K562 (cell line): ENCODE data around the gene MAGEB4. TPM values are rescaled to one million over a fixed set of nuclear protein-coding genes. Genes with fewer than 3 reads are reported as not detected.

Experiments used
- CREB3 ChIP-seq: fragments of 450-650 bp; conservative IDR thresholded peaks from 2 replicates; pipeline ENCODE4 v1.6.1; 2016; ENCODE audit warnings: missing genetic modification characterization, low read depth, mild to moderate bottlenecking, missing compliant biosample characterization, moderate library complexity
- CREBBP ChIP-seq: IDR thresholded peaks from one replicate; pipeline ENCODE4 v1.6.1; 2012; ENCODE audit warnings: low read depth, mild to moderate bottlenecking, control low read depth, inconsistent platforms, low read length
- HDAC2 ChIP-seq: fragments of 450-650 bp; IDR thresholded peaks from 2 replicates; pipeline ENCODE4 v1.6.1; 2016; ENCODE audit warnings: mild to moderate bottlenecking
- HDAC3 ChIP-seq: fragments of 450-650 bp; IDR thresholded peaks from 2 replicates; pipeline ENCODE4 v1.6.1; 2018; ENCODE audit warnings: borderline replicate concordance, mild to moderate bottlenecking, moderate library complexity; ENCODE audit not compliant: partially characterized antibody
- HDAC6 ChIP-seq: IDR thresholded peaks from 2 replicates; pipeline ENCODE4 v1.6.1; 2012; ENCODE audit warnings: low read depth, mild to moderate bottlenecking, control low read depth, inconsistent platforms, low read length, moderate library complexity
- HMBOX1 ChIP-seq: sonication (generic); IDR thresholded peaks from 2 replicates; pipeline ENCODE4 v1.6.1; 2016
- MTA1 ChIP-seq: fragments of 450-650 bp; IDR thresholded peaks from 2 replicates; pipeline ENCODE4 v1.6.1; 2017; ENCODE audit warnings: borderline replicate concordance
- NR2C1 ChIP-seq, 2 experiments: fragments of 450-650 bp; IDR thresholded peaks; 2 replicates each; pipeline ENCODE4 v1.6.1; 2017; ENCODE audit warnings: mild to moderate bottlenecking in 2 of 2, antibody characterized with exemption in 1 of 2, inconsistent platforms in 1 of 2, missing compliant biosample characterization in 1 of 2, missing genetic modification characterization in 1 of 2
- RBFOX2 ChIP-seq: fragments of 200-400 bp; formaldehyde crosslinking; IDR thresholded peaks from 2 replicates; pipeline ENCODE4 v1.6.1; 2017; ENCODE audit warnings: low read depth, mild to moderate bottlenecking, low read length, moderate library complexity
- SETDB1 ChIP-seq: IDR thresholded peaks from one replicate; pipeline ENCODE4 v1.6.1; 2012; ENCODE audit warnings: low read length, control low read depth, inconsistent platforms
- SMARCA5 ChIP-seq: fragments of 450-650 bp; IDR thresholded peaks from 2 replicates; pipeline ENCODE4 v1.6.1; 2016
- TAF1 ChIP-seq: IDR thresholded peaks from 2 replicates; pipeline ENCODE4 v1.6.1; 2011; ENCODE audit warnings: mild to moderate bottlenecking, low read length, moderate library complexity; ENCODE audit not compliant: insufficient read depth, control insufficient read depth, severe bottlenecking; ENCODE audit errors: extremely low read depth
- THRA ChIP-seq: fragments of 450-650 bp; IDR thresholded peaks from 2 replicates; pipeline ENCODE4 v1.6.1; 2017; ENCODE audit warnings: mild to moderate bottlenecking, moderate library complexity
- ZBTB5 ChIP-seq: fragments of 450-650 bp; IDR thresholded peaks from 2 replicates; pipeline ENCODE4 v1.6.1; 2017; ENCODE audit warnings: antibody characterized with exemption
- ZNF140 ChIP-seq: fragments of 250-450 bp; sonication (Bioruptor Pico); IDR thresholded peaks from 2 replicates; pipeline ENCODE4 v1.8.0; 2021; ENCODE audit warnings: moderate library complexity, mild to moderate bottlenecking, inconsistent platforms
- ZNF175 ChIP-seq: fragments of 200-800 bp; sonication (Bioruptor generic); IDR thresholded peaks from 2 replicates; pipeline ENCODE4 v1.6.1; 2016; ENCODE audit warnings: low read depth, mild to moderate bottlenecking, missing genetic modification characterization, missing compliant biosample characterization
- ZNF253 ChIP-seq: fragments of 250-450 bp; sonication (Bioruptor Pico); conservative IDR thresholded peaks from 2 replicates; pipeline ENCODE4 v1.6.1; 2021; ENCODE audit warnings: mild to moderate bottlenecking
- polyA plus RNA-seq, 8 experiments: library from polyadenylated mRNA; depleted of rRNA in 4 of 8; stranded (reverse) in 5 of 8; unstranded in 3 of 8; fragments of >200 nt; fragmentation: Nextera tagmentation in 2 of 8; fragmentation: Illumina TruSeq in 1 of 8; extraction: Ambion mirVana in 2 of 8; extraction: Trizol in 1 of 8; gene quantifications; 2 replicates each; pipeline versions ENCODE4 v1.2.1 to v1.2.3, GENCODE V29; 2011 to 2014; ENCODE audit warnings: inconsistent platforms in 1 of 8, missing spikeins in 1 of 8
- total RNA-seq, 7 experiments: library from RNA; depleted of rRNA in 6 of 7; stranded (reverse); fragments of >200 nt in 6 of 7; fragmentation: Illumina TruSeq in 2 of 7; extraction: Trizol in 2 of 7; gene quantifications; 2 replicates each; pipeline versions ENCODE4 v1.2.1 to v1.2.3, GENCODE V29; 2011 to 2021; ENCODE audit warnings: low replicate concordance in 1 of 7

The MAGEB4 gene
- total and polyA plus RNA-seq, 9 of the 15 experiments (the other 6 are each of a cell fraction or from before 2014, with no cell fraction given), result 0.04 to 0.09 (median 0.06) TPM; not detected in 6

- TF ChIP-seq ZBTB5 (no peak), HDAC3 (no peak), CREB3 (tag) (no peak), MTA1 (no peak), HDAC6 (no peak), NR2C1 (IDR thresholded peaks at IDR 0.05) (no peak), NR2C1 (tag; IDR thresholded peaks at IDR 0.05) (peak; percentile 26; the same call in 1 of the 2 replicates), ZNF175 (no peak), SETDB1 (no peak), CREBBP (no peak), SMARCA5 (no peak), RBFOX2 (peak; percentile 86), TAF1 (no peak), HDAC2 (no peak), THRA (no peak), HMBOX1 (no peak), ZNF253 (CRISPR knock-in tag) (no peak), ZNF140 (CRISPR knock-in tag) (no peak)
Measured at GRCh38 chrX:30246769-30247489, 5.1 kb downstream of the MAGEB4 start, which contains the start of gene MAGEB1 (continued).
